ENCODE data around the gene TNRC6B.
A peak's percentile ranks its signal among the peaks of the same experiment; 100 is the strongest.
"Not testable (repeated sequence)": the region's sequence is repeated elsewhere in the genome, so short reads cannot be mapped to it uniquely, and the experiment has no call there.

TNRC6B gene

GRCh38 chr22:40289991-40290459 is 112.3 kb downstream of the TNRC6B start:
- peak; percentile 71 for DNase-seq (ENCODE audit: low spot score)

GRCh38 chr22:40290516-40290915 is 112.8 kb downstream of the TNRC6B start:
- DNase-seq (ENCODE audit: low spot score): no peak

- DNase-seq (ENCODE audit: low spot score): no peak
Measured at GRCh38 chr22:40294696-40295095, 117.0 kb downstream of the TNRC6B start.

GRCh38 chr22:40300316-40300715 is 122.6 kb downstream of the TNRC6B start:
- DNase-seq (ENCODE audit: low spot score): no peak

- no peak for DNase-seq (ENCODE audit: low spot score)
Measured at GRCh38 chr22:40300884-40301672, 123.4 kb downstream of the TNRC6B start.

GRCh38 chr22:40302149-40302548 is 124.4 kb downstream of the TNRC6B start:
- no peak for DNase-seq (ENCODE audit: low spot score)

GRCh38 chr22:40305625-40306024 is 127.9 kb downstream of the TNRC6B start:
- no peak for DNase-seq (ENCODE audit: low spot score)

GRCh38 chr22:40308999-40309573 is 131.4 kb downstream of the TNRC6B start:
- no peak for DNase-seq (ENCODE audit: low spot score)

- DNase-seq (ENCODE audit: low spot score): no peak
Measured at GRCh38 chr22:40309631-40310030, 131.9 kb downstream of the TNRC6B start.

- DNase-seq (ENCODE audit: low spot score): no peak
Measured at GRCh38 chr22:40310081-40310767, 132.5 kb downstream of the TNRC6B start.

GRCh38 chr22:40310768-40311120 is 133.0 kb downstream of the TNRC6B start:
- no peak for DNase-seq (ENCODE audit: low spot score)

GRCh38 chr22:40311646-40312045 is 133.9 kb downstream of the TNRC6B start:
- DNase-seq (ENCODE audit: low spot score): not testable (repeated sequence)

- DNase-seq (ENCODE audit: low spot score): no peak
Measured at GRCh38 chr22:40312050-40312449, 134.3 kb downstream of the TNRC6B start.

GRCh38 chr22:40313007-40313406 is 135.3 kb downstream of the TNRC6B start:
- DNase-seq (ENCODE audit: low spot score): no peak

- DNase-seq (ENCODE audit: low spot score): no peak
Measured at GRCh38 chr22:40314041-40314440, 136.3 kb downstream of the TNRC6B start.

GRCh38 chr22:40320687-40321086 is 143.0 kb downstream of the TNRC6B start:
- DNase-seq (ENCODE audit: low spot score): no peak

- no peak for DNase-seq (ENCODE audit: low spot score)
Measured at GRCh38 chr22:40322021-40322420, 144.3 kb downstream of the TNRC6B start.

- DNase-seq (ENCODE audit: low spot score): no peak
Measured at GRCh38 chr22:40322818-40323447, 145.2 kb downstream of the TNRC6B start.

- DNase-seq (ENCODE audit: low spot score): peak; percentile 56
Measured at GRCh38 chr22:40323681-40324171, 146.0 kb downstream of the TNRC6B start.

- peak; percentile 75 for DNase-seq (ENCODE audit: low spot score)
Measured at GRCh38 chr22:40324468-40325305, 147.0 kb downstream of the TNRC6B start.

GRCh38 chr22:40325315-40325714 is 147.6 kb downstream of the TNRC6B start:
- peak; percentile 60 for DNase-seq (ENCODE audit: low spot score)

Data from CD4-positive, alpha-beta T cell treated with Interleukin-6 at 100 ng/mL for 8 hours (primary cell).